HL-60 (cell line): ENCODE measurements around the gene AOPEP.

ENCODE experiments used
- POLR2AphosphoS5 ChIP-seq: IDR thresholded peaks from 2 replicates; pipeline ENCODE4 v1.6.1; 2012; ENCODE audit warnings: low read depth
- REST ChIP-seq: IDR thresholded peaks from 2 replicates; pipeline ENCODE4 v1.6.1; 2012; ENCODE audit warnings: low read depth; ENCODE audit not compliant: insufficient replicate concordance
- TF ChIP-seq, protein P1 (sequence below): IDR thresholded peaks from one replicate; pipeline ENCODE4 v1.5.1; 2011; ENCODE audit warnings: low read length, control low read depth, inconsistent platforms; ENCODE audit not compliant: insufficient read depth

GRCh38 chr9:95036676-95037075 lies 310.2 kb downstream of the AOPEP start:
- TF ChIP-seq, protein P1, sequence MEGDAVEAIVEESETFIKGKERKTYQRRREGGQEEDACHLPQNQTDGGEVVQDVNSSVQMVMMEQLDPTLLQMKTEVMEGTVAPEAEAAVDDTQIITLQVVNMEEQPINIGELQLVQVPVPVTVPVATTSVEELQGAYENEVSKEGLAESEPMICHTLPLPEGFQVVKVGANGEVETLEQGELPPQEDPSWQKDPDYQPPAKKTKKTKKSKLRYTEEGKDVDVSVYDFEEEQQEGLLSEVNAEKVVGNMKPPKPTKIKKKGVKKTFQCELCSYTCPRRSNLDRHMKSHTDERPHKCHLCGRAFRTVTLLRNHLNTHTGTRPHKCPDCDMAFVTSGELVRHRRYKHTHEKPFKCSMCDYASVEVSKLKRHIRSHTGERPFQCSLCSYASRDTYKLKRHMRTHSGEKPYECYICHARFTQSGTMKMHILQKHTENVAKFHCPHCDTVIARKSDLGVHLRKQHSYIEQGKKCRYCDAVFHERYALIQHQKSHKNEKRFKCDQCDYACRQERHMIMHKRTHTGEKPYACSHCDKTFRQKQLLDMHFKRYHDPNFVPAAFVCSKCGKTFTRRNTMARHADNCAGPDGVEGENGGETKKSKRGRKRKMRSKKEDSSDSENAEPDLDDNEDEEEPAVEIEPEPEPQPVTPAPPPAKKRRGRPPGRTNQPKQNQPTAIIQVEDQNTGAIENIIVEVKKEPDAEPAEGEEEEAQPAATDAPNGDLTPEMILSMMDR, result no peak
- TF ChIP-seq REST, result no peak
- TF ChIP-seq POLR2AphosphoS5, result no peak
